HG02870 (cell line): ENCODE results near the gene CISH.

ENCODE experiments used
- ATAC-seq: cut with Tn5 transposase; IDR thresholded peaks from one replicate; pipeline ENCODE4 v1.9.1; 2021; ENCODE audit warnings: mild to moderate bottlenecking, moderate library complexity; ENCODE audit not compliant: unreplicated experiment

Gene CISH, protein sequence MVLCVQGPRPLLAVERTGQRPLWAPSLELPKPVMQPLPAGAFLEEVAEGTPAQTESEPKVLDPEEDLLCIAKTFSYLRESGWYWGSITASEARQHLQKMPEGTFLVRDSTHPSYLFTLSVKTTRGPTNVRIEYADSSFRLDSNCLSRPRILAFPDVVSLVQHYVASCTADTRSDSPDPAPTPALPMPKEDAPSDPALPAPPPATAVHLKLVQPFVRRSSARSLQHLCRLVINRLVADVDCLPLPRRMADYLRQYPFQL

DNA sequence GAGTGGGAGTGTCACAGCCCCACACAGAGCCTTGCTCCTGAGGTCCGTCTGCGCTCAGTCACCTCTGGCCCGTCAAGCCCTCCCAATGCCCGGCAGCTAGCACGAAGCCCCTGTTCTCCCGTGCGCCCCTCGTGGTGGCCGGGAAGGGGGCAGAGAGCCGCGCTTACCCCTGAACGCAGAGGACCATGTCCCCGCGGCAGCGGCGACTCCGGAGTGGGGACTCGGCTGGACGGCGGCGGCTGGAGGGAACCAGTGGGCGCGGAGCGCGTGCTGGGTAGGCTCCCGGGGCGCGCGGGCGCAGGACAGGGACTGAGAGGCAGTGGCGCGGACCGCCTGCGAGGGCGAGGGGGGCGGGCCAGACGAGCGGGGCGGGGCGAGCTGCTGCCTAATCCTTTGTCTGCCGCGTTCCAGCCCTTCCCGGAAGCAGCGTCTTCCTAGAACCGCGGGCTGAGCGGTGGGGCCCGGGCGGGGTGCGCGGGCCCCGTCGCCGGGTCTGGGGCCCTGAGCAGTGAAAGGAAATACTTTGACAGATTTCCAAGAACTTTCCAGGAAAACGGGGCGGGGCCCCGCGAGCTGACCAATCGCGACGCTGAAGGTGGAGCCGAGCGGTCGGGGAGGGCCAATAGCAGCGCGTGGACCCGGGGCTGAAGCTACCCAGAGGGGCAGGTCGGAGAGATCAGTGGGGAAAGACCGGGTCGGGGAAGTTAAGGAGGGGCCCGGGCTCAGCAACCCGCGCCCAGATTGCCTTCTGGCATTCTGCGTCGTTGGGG lies at the start of gene CISH:
Gene CISH, minus strand, starts transcription at position 311 of the 770 bp plus-strand sequence. Its CDS starts 124 bp downstream, at position 187.
- peak; percentile 69 for ATAC-seq

DNA sequence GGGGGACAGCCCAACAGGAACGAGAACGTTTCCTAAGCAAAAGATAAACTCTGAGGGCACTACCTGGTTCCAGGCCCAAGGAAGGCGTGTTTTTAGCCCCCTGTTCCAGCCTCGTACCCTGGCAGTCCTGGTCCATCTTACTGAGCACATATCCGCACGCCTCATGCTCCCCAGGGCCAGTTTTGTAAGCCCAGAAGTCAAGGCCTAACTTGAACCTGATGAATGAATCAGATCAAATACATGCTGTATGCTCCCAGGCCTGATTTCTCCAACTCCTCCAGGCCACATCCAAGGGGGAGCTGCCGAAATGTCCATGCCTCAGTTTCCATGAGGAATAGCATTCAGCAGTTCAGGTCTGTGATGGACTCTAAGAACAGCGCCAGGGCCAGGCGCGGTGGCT lies 48.8 kb upstream of the CISH start:
- no peak for ATAC-seq

- ATAC-seq, result no peak
Measured at GRCh38 chr3:50658831-50659230, 47.3 kb upstream of the CISH start.

DNA sequence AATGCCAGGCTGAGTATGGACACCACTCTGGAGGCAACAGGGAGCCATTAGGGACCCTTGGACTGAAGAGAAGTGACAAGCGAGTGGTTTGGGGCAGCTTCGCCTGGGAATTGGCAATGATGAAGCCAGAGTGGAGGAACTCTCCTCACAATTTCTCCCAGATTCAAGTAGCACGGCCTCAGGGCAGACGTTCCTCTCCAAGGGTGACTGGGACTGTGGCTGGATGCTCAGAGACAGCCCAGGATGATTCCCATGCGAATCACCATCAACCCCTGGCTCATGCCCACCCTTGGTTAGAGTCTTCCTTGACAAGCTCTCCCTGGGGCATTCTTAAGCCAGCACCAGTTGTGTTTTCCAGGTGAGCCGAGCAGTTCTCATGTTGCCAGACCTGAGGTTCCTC lies 46.8 kb upstream of the CISH start:
- no peak for ATAC-seq

DNA sequence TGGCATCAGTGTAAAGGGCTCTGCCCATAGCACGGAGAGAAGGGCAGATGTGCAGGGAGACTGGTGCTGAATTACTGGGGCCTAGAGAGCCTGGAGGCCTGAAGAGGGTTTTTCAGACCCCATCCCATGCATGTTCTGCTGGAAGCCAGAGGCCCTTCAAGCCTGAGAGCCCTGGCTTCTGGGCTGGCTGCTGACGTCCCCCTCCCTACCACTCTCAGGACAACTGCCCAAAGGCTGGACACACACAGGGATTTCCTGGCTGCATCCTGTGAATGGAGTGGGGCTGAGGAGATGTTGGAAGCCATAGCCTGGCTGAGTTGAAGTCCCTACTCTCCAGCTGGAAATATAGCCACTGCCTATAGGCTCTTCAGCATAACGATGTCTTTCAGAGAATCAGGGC lies 46.2 kb upstream of the CISH start:
- no peak for ATAC-seq

DNA sequence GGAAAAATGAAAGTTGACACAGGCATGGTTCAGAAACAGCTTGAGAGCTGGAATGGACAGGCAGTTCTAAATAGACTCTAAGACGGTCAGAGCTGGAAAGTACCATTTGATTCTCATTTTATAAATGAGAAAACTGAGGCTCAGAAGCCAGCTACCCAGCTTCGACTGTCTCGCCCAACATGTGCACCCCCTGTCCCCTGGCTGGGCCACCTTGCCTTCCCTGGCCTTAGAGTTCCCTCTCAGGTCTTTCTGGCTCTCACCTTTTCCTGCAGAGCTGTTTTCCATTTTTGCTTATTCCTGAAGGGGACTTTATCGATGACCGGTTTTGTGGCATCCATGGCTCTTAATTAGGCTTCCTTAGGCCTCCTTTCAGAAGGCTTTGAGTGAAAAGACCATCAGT lies 45.8 kb upstream of the CISH start:
- no peak for ATAC-seq

DNA sequence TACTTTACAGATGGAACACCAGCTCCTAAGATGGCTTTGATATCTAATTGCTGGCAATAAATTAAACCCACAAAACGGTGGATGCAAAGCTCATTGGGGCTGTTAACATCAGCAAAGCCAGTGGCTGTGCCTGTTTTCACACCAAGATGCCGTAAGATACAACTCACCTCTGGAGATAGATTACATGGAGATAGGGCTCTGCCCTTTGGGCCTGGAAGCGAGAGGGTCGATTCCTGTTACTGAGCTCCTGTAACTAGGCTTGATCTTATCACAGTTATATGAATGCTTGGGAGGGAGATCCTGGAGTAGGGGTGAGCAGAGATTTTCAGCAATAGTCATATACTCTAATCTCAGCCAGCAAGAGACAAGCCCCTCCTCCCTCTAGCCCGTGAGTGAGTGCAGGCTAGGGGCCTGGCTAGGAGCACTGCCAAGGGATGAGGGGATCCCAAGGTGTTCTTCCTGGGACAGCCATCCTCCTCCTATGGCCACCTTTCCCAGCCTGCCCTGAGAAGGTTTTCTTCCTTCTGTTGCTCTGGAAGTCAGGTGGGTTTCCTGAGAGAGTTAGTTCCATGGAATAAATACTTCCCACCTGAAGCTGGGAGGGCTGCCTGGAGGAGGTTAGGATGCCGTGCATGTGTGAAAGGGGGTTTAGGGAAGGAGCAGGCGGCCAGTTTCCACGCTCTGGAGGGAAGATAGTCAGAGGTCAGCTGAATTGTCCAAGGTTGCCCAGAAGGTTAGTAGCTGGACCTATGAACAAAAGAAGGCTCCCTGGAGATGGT lies 45.0 kb upstream of the CISH start:
- no peak for ATAC-seq

DNA sequence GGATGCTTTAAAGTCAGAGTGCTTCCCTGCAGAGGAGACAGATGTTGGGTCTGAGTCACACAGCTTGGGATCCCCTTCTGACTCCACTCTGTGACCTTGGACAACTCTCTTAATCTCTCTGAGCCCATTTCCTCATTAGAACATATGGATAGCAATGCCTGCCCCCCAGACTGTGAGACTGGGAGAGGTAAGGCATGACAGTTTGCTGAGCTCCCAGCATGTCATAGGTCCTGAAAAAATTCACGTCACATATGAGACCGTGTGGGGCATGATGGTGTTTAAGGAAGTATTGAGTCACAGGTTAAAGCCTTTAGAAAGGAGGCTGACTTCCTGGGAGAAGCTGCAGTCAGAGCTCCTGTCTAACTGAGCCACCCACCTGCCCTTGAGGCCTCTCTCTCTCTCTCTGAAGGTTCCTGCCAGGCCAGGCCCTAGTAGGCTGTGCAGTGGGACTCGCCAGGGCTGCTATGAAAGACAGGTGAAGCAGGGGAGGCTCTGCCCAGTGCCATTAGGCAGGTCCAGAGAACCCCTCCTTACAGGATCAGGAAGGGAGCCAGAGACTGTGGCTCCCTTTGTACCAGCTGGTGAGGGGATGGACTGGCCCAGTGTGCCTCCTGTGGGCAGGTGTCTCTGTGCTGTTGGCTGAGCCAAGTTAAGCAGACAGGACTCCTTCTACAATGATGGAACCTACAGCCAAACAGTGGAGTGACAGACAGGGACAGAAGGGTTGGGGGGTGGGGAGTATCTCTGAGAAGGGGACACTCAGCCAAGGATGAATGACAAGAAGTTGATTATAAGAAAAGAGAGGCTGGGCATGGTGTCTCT lies 43.6 kb upstream of the CISH start:
- ATAC-seq, result no peak

- ATAC-seq, result no peak
Measured at GRCh38 chr3:50653937-50654595, 42.5 kb upstream of the CISH start.

- ATAC-seq, result no peak
Measured at GRCh38 chr3:50652709-50653108, 41.1 kb upstream of the CISH start.

- no peak for ATAC-seq
Measured at GRCh38 chr3:50651920-50652529, 40.5 kb upstream of the CISH start.

DNA sequence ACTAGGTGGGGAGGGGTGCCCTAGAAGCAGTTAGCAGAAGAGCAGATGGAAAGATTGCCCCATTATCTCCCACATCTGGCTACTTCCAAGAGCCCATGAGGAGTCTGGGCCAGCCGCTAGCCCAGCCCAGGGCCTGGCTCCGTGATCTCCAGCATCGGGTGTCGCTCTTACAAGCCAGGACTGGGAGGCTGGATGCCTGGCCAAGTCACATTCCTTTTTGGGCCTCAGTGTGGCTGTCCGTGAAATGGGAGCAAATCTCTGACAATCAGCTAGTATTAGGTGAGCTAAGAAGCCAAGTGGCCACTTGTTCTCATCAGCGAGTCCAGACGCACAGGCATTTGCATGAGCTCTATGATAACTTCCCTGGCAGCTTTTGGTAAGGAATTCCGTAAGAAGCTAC lies 39.9 kb upstream of the CISH start:
- ATAC-seq, result no peak

- no peak for ATAC-seq
Measured at GRCh38 chr3:50650018-50650417, 38.4 kb upstream of the CISH start.

DNA sequence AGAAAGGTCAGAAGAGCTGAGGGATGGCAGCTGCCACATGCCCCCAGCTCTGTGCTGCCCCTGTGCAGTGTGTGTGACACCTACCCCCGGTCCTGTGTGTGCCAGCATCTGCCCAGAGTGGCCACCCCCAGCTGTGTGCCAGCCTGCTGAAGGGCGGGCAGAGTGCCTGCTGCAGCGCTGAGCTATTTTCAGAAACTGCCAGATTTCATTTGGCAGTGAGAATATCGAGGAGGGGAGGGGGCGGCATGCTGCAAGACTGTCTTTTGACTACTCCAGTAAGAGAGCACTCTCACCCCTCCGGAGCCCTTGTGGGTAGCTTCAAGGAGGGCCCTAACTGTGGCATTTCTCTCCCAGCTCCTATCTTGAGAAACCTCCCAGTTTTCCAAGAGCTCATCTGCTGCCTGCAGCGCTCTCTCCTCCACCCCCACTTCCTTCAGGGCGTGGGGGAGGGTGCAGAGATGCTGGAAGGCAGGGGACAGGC lies 37.9 kb upstream of the CISH start:
- ATAC-seq, result no peak

GRCh38 chr3:50648944-50649343 lies 37.4 kb upstream of the CISH start:
- no peak for ATAC-seq

- no peak for ATAC-seq
Measured at GRCh38 chr3:50648313-50648712, 36.7 kb upstream of the CISH start.

- ATAC-seq, result no peak
Measured at GRCh38 chr3:50645378-50645777, 33.8 kb upstream of the CISH start.

GRCh38 chr3:50644561-50644960 lies 33.0 kb upstream of the CISH start:
- no peak for ATAC-seq

DNA sequence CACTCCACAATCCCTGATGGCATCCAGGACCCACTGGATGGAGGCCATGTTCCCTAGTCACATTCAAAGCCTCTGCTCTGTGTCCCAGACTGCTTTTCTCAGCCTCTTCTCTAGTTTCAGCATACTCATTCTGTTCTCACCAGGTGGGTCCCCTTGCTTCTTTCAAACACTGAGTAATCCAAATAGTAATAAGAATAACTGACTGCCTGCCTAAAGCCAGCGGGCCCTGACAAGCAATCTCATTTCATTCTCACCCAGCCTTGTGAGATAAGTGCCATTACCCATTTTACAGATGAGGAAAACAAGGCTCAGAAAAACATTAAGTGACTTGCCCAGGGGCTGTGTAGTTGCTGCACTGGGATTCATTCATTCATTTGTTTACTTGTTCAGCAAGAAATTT lies 30.8 kb upstream of the CISH start:
- ATAC-seq, result peak; percentile 51

- ATAC-seq, result no peak
Measured at GRCh38 chr3:50639055-50639494, 27.5 kb upstream of the CISH start.
